HG02610 (cell line): ENCODE data around the gene TMEM222.

Source experiments
- ATAC-seq: cut with Tn5 transposase; IDR thresholded peaks from one replicate; pipeline ENCODE4 v1.9.1; 2021; ENCODE audit warnings: mild to moderate bottlenecking, moderate library complexity; ENCODE audit not compliant: unreplicated experiment

The TMEM222 gene

DNA sequence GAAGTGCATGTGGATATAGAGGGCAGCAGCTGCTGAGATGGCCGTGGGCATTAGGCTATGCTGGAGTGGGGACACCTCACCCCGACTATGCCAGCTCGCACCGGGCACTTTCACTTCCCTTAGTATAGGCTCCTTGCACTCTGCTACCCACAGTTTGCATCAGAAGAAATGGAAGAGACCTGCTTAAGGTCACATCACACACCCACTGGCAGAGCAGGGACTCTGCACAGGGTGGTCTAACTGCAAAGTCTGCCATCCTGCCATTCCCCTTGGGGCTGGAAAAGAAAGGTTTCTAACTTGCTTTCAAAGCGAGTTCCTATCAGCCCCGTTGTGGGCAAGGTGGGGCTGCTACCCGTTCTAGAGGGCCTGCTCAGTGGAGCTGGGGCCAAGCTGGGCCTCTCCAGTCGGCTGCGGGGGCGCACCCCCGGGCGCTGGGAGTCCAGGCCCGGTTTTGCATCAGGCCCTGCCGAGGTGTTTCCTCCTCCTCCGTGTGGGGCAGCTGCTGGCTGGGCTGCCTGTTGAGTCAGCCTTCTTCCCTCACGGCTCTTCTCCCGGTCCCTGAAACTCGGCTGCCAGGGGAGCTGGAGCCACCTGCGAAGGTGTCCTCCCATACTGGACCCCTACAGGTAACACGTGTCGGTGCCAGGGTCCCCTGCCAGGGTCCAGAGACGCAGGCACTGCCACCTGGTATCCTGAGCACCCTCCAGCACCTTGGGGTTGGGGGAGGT is 19.7 kb downstream of the TMEM222 start, which contains the start of gene SYTL1:
SYTL1 (plus strand) TSS at position 498 of the 728 bp plus-strand sequence. CDS start 3,313 bp downstream, outside the sequence.
- peak; percentile 44 for ATAC-seq

DNA sequence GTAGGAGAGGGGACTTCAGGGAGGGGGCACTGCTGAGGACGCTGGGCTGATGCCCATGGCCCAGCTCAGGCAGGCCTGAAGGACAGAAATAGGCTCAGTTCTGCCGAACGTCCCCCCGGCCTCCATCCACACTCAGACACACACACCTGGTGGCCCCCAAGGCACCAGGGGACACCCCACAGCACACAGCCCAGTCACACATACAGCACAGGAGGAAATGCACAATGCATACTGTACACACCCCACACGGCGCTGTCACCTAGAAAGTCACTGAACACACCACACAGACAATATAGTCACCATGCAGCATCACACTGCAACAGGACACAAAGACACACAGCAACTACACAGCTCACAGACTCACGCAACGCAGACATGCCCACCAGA is 20.4 kb downstream of the TMEM222 start:
- ATAC-seq, result no peak

DNA sequence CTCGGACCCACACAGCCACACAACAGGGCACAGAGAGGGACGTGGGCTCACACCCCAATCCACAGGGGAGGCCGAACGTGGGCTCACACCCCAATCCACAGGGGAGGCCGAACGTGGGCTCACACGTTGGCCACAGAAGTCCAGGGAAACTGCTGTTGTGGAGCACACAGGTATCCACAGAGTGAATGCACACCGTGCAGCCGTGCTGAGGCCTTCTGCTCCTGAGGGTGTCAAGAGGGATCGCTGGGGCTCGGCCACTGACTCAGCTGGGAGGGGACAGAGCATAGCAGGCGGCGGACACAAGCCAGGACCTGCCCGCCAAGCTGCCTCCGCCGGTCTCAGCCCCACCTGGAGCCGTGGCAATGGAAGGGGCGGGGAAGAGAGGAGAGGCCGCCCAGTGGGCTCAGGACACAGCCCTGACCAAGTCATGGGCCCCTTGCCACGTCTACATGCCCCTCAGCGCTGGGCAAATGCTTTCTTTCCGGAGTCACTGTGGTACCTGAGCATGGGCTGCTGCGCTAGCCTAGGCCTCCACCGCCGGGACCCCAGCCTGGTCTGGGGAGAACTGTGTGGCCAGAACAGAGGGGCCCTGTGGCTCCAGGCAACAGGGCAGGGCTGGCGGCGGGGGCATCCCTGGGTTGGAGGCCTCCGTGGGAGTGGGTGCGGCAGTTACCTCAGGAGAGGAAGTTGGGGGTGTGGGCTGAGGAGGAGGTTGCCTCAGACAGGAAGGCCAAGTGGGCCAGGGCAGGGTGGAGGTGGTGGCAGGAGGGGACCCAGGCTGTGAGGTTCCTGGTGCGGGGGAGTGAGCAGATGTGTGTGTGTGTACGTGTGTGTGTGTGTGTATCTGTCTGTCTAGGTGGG is 21.0 kb downstream of the TMEM222 start:
- no peak for ATAC-seq

DNA sequence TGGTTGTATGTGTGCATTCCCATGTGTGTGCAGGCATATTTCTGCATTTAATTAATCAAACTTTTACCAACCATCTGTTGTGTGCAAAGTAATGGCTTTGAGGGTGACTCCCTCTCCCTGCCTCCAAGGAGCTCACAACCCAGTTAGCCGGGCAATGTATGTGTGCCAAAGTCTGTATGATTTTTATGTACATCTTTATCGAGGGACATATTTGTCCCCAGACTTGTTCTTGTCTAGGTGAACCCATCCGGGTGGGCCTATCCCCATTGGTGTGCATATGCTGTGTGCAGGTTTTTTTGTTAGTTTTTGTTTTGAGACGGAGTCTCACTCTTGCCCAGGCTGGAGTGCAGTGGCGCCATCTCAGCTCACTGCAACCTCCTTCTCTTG is 21.7 kb downstream of the TMEM222 start:
- ATAC-seq, result no peak

DNA sequence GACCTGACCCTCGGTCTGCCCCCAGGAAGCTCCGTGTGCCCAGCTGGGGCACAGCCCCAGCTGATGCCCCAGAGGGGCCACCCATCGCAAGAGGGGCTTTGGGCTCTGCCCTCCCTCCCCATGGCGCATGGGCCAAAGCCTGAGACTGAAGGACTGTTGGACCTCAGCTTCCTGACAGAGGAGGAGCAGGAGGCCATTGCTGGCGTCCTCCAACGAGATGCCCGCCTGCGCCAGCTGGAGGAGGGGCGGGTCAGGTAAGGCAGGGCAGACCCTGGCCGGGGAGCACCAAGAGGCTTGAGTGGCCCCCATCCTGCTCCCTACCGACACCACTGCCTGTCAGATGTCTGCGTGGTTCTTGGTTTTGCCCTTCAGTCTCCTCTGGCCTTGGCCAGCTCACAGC is 23.3 kb downstream of the TMEM222 start:
- no peak for ATAC-seq

DNA sequence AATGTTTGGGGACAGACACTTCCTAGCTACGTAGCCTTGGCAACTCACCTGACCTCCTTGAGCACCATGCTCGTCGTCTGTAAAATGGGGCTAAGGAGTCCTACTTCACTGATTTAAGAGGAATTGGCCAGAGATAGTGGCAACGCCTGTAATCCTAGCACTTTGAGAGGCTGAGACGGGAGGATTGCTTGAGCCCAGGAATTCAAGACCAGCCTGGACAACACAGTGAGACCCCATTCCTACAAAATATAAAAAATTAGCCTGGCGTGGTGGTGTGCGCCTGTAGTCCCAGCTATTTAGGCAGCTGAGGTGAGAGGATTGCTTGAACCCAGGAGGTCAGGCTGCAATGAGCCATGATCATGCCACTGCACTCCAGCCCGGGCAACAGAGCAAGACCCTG is 24.4 kb downstream of the TMEM222 start:
- ATAC-seq, result no peak

DNA sequence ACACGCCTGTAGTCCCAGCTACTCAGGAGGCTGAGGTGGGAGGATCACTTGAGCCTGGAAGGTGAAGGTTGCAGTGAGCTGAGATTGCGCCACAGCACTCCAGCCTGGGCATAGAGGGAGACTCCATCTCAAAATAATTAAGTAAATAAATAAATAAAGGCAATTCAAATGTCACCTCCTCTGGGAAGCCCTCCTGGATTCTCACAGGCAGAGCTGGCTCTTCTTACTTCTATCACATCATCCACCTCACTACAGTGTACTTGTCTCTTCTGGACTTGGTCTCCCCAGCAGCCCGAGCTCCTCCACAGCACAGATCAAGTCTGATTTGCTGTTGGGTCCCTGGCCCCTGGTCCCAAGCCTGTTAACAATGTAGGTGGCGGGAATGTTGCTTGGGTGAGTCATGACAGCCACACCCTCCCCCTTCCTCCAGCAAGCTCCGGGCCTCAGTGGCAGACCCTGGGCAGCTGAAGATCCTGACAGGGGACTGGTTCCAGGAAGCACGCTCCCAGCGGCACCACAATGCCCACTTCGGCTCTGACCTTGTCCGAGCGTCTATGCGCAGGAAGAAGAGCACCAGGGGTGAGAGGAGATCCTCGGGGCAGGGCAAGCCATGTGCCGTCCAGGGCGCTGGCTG is 25.1 kb downstream of the TMEM222 start:
- no peak for ATAC-seq

DNA sequence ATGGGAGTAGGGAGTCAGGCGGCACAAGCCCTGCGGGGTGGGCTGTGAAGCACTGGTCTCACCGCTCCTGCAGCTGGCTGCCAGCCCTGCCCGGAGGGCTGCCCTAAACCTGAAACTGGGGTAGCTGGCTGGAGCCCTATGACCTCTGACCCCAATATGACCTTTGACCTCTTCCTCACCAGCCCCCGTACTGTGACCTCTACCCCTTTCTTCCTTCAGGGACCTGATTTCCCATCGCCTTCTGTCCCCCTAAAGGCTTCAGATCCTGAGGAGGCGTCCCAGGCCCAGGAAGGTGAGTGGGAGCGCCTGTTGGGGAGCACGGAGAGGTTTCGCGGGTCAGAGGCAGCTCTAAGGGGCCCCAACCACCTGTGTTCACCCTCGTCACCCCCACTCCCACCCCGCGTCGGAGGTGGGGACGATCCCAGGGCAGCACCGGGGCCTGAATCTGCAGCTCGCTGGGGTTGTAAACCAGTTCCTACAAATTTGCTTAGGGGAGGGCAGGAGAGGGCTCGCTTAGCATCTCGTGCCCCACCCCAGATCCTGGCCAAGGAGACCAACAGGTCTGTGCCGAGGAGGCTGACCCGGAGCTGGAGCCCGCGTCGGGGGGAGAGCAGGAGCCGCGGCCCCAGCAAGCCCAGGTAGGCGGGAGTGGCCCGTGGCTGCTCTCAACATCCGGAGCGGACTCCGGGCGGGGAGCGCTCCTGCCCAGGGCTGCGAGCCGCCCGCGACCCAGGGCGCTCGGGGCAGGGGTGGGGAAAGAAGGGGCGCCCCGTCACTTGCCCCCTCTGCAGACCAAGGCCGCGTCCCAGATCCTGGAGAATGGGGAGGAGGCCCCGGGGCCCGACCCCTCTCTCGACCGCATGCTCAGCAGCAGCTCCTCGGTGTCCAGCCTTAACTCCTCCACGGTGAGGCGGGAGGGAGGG is 27.2 kb downstream of the TMEM222 start:
- ATAC-seq, result no peak

DNA sequence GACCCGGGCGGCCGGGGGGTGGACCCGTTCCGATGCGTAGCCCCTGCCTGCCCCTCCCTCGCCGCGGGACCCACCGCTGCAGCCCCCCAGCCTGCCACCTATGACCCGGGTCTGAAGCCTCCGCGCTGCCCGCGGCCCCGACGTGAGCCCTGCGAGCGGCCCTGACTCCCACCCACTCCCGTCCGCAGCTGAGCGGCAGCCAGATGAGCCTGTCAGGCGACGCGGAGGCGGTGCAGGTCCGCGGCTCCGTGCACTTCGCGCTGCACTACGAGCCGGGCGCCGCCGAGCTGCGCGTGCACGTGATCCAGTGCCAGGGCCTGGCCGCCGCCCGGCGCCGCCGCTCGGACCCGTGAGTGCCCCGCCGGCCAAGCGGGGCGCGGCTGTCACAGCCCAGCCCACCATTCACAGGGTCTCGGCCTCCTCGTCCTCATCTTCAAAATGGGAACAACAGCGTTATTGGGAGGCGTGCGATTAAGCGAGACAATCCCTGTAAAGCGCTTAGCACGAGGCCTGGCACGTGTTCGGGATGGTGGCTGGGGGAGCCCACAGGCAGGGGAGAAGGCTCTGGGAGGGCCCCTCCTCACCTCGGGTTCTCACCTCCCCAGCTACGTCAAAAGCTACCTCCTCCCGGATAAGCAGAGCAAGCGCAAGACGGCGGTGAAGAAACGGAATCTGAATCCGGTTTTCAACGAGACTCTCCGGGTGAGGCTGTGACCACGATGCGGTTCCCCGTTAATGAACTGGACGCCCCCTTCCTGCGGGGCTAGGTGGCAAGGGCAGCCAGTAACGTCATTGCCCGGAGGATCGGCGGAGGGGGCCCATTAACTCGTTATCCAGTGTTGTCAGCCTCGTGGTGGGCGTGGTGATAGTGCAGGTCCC is 28.1 kb downstream of the TMEM222 start:
- no peak for ATAC-seq

DNA sequence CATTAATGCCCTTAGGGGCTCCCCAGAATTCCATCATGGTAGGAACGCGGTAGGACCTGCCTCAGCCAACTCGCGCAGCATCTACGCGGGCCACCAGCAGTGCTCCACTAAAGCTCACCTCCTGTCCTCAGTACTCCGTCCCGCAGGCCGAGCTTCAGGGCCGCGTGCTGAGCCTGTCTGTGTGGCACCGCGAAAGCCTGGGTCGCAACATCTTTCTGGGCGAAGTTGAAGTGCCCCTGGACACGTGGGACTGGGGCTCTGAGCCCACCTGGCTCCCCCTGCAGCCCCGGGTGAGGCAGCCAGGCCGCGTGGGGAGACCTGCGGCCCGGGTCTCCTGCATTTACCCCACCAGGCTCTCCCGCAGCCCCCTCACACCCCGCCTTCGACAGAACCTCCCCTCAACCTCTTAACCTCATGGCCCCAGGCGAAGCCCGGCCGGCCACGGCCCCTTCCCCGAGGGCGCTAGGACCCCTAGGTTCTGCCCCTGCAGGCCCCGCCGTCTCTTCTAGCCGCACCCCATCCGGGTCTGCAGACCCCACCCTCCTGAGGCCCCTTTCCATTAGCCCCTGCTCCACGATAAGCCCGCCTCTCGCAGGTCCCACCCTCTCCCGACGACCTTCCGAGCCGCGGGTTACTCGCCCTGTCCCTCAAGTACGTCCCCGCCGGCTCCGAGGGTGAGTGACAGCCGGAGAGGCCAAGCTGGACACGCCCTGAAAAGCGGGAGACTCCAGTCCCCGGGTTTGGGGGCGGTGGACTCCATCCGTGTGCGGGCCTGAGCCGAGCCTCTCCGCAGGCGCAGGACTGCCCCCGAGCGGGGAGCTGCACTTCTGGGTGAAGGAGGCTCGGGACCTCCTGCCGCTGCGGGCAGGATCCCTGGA is 28.9 kb downstream of the TMEM222 start:
- no peak for ATAC-seq

DNA sequence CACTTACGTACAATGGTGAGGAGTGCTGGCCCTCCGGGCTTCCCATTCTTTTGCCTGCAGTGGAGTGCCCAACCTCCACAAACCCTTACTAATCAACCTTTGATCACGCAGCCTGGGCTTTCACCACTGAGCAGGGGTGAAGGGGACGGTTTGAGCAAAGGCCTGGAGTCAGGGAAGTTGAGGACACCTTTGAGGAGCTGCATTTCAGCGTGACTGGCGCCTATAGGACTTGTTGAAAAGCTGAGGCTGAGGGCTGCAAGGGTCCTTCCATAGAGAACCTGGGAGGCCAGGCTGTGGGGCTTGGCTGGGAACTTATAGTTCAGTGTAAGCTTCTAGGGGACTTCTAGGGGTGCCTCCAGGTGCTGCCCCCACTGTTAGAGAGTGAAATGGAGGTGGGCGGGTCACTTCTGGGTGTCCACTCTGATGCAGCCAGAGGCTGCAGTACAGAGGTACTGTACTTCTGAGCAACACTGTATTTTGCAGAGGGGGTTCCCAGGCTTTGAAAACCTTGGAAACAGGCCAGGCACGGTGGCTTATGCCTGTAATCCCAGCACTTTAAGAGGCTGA is 29.7 kb downstream of the TMEM222 start:
- no peak for ATAC-seq

DNA sequence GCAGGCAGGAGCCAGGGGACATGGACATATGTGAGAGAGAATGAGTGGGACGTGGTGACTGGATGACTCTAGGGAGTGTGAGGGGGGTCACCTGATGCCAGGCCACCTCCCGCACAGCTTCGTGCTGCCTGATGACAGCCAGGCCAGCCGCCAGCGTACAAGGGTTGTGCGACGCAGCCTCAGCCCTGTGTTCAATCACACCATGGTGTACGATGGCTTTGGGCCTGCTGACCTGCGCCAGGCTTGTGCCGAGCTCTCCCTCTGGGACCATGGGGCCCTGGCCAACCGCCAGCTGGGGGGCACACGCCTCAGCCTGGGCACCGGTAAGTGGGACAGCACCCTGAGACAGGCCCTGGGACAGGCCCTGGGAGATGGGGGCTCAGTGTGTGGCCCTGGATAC is 31.2 kb downstream of the TMEM222 start:
- ATAC-seq, result no peak

DNA sequence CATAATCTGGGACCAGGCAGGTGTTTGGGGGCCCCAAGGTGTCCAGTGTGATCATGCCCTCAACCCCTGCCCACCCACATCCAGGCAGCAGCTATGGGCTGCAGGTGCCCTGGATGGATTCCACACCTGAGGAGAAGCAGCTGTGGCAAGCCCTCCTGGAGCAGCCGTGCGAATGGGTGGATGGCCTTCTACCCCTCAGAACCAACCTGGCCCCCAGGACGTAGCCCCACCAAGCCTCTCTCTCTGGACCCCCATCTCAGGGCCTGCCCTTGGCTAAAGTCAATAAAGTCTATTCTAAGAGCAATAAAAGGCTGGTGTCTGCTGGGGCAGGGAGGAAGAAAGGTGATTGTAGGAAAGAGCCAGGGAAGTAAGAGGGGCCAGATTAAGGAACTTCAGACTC is 31.7 kb downstream of the TMEM222 start:
- no peak for ATAC-seq

DNA sequence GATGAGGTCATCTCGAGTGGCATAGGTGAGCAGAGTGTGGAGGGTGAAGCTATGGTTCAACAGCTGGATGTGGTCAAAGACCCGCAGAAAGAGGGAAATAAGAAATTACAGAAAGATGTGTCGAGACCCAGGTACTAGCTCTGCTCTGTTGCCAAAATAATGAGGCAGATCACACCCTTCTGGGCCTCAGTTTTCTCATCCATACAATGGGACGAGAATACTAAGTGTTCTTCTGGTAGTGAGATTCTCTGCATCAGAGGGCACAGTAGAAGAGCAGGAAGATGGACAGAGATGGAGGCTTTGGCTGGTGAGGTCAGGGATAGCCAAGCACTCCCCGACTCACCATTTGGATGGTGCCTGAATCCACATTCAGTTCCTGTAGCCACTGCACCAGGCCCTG is 33.7 kb downstream of the TMEM222 start:
- ATAC-seq, result no peak

DNA sequence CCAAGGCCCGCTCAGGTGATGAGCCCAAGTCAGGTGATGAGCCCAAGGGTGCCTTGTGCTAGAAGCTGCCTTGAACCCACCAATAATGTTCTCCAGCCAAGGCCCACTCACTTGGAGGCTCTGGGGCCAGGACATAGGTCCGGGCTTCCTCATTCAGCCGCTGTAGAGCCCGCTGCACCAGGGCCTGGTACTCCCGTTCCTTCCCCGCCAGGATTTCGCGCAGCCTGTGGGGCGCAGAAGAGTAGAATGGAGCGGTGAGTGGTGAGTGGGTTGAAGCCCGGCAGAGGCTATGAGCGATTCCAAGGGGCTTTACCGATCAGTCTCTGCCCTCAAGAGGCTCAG is 34.3 kb downstream of the TMEM222 start:
- ATAC-seq, result no peak

DNA sequence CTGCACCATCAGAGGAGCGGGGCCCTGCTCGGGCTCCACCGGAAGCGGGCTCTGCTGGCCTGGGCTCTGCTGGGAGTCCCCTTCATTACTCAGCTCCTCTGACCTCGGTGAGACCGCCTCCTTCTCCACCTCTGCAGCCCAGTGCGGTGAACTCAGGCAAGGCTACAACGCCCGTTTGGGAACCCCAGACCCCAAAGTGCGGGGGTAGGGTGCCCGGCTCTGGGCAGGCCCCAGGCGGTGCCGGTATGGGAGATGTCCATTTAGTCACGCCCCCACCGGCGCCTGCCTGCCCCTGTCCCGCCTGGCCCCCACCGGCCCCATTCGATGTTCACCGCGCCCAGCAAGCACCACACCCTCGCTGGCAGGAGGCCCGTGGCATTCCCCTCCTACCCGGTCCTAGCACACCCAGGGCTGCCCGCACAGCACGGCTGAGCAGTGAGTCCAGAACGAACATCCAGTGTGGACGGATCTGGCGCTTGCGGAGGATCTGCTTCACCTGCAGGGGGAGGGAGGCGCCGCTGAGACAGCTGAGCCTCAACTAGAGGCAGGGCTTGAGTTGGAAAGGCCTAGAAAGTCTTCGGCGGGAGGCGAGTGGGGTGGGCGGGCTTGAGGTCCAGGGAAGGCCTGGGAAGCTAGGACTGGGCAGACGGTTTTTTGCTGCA is 34.8 kb downstream of the TMEM222 start:
- ATAC-seq, result no peak

DNA sequence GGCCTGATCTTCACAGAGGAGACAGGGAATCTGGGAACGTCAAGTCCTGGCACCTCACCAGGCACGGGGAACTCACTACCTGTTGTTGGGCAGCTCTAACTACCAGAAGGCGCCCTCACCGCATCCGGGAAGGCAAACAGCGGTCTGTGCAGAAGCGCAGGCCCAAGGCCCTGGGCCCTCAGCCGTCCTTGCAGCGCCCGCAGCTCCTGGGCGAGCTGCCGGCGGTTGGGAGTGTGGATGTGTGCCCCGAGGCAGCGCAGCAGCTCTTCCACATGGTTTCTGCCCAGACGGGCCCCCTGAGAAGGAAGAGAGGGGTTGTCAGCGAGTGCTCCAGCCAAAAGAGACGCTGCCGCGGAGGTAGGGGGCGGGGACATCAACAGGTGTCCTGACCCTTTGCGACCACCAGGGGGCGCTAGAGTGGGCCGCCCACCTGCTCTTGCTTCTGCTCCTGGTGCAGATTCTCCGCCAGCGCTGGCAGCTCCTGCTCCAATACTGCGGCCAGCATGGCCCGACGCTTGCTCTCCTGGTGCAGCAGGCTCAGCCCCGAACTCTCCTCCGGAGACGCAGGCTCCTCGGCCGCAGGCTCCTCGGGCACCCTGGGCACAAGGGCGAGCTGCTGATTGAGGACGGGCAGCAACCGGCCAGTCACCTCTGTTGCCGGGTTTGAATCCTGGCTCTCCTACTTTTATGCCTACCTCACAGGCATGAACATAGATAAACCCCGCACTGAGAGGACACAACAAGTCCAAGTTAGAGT is 35.5 kb downstream of the TMEM222 start:
- no peak for ATAC-seq
